ENCODE measurements around the gene CBFA2T3.
"Not testable (repeated sequence)": the region's sequence is repeated elsewhere in the genome, so short reads cannot be mapped to it uniquely, and the experiment has no call there.

The CBFA2T3 gene

GRCh38 chr16:89011909-89012621 lies 35.1 kb upstream of the CBFA2T3 start:
- H3K4me3 ChIP-seq (ENCODE audit: low read depth, low read length): no peak overlapping the region
- DNase-seq (ENCODE audit: low read depth): no peak
- TF ChIP-seq CTCF (conservative IDR thresholded peaks at IDR 0.05; ENCODE audit: low read depth, low read length): no peak

- DNase-seq (ENCODE audit: low read depth): no peak
- no peak for TF ChIP-seq CTCF (conservative IDR thresholded peaks at IDR 0.05; ENCODE audit: low read depth, low read length)
- no peak overlapping the region for H3K4me3 ChIP-seq (ENCODE audit: low read depth, low read length)
Measured at GRCh38 chr16:89010210-89010925, 33.4 kb upstream of the CBFA2T3 start.

DNA sequence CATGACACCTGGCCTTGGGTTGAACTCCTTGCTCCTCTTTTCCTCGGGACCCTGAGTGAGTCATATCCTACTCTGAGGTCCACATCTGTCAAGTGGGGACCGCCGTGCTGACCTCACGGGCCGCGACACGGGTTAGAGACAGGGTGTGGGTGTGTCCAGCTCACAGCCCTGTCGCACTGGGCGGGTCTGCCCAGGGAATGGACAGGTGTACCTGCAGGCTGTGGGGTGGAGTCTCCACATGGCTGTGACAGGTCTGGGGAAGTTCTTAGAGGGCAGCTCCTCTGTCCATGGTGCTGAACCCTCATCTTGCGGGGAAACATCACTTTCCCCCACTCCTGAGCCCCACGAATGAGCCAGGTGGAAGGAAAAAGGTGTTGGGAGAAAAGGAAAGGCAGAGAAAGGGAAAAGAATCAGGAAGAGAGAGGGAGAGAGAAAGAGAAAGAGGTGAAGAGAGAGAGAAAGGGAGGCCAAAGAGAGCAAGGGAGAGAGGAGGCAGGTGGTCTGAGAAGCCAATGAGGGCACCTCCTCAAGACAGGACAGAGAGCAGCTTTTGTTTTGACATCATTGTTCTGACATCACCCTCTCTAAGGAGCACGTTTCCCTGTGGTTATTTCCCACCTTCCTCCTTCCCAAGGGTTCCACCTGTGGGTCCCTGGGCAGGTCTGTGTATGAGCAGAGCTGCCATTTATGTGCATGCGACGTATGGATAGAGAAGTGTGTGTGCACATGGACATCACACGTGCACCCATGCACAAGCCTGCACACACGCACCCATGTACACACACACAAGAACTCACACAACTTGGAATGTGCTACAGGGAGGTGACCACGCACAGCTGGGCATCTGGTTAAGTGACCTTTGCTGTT lies 32.6 kb upstream of the CBFA2T3 start:
- peak; percentile 21 for DNase-seq (ENCODE audit: low read depth)
- no peak overlapping the region for H3K4me3 ChIP-seq (ENCODE audit: low read depth, low read length)
- TF ChIP-seq CTCF (conservative IDR thresholded peaks at IDR 0.05; ENCODE audit: low read depth, low read length): no peak

GRCh38 chr16:89008796-89009195 lies 31.8 kb upstream of the CBFA2T3 start:
- DNase-seq (ENCODE audit: low read depth); H3K4me3 ChIP-seq (ENCODE audit: low read depth, low read length): not testable (repeated sequence)

- DNase-seq (ENCODE audit: low read depth): no peak
- H3K4me3 ChIP-seq (ENCODE audit: low read depth, low read length): no peak overlapping the region
- no peak for TF ChIP-seq CTCF (conservative IDR thresholded peaks at IDR 0.05; ENCODE audit: low read depth, low read length)
Measured at GRCh38 chr16:89007371-89008249, 30.6 kb upstream of the CBFA2T3 start.

- no peak for TF ChIP-seq CTCF (conservative IDR thresholded peaks at IDR 0.05; ENCODE audit: low read depth, low read length)
Measured at GRCh38 chr16:89006036-89006752, 29.2 kb upstream of the CBFA2T3 start.

More at GRCh38 chr16:89006036-89006752, 29.2 kb upstream of the CBFA2T3 start:
- DNase-seq (ENCODE audit: low read depth): no peak
- H3K4me3 ChIP-seq (ENCODE audit: low read depth, low read length): no peak overlapping the region
